D721Med (cell line): ENCODE data around the gene MYO9B.

ENCODE experiments used
- DNase-seq: peaks from one replicate; pipeline ENCODE4 v3.0.0; 2011; ENCODE audit warnings: low spot score; ENCODE audit not compliant: insufficient read length
- FAIRE-seq: peaks from 2 replicates; lab custom pipeline; 2011; peaks lifted over from hg19 to GRCh38; lab: Jason Lieb, UNC
- TF ChIP-seq, protein P1 (sequence below): IDR thresholded peaks from 2 replicates; pipeline ENCODE4 v1.5.1; 2012; ENCODE audit warnings: mild to moderate bottlenecking, control low read depth; ENCODE audit not compliant: insufficient read depth; ENCODE audit errors: missing control alignments

The MYO9B gene

GRCh38 chr19:17214508-17215126, 139.0 kb downstream of the MYO9B start:
- FAIRE-seq (no peak), DNase-seq (no peak)
- TF ChIP-seq, protein P1, sequence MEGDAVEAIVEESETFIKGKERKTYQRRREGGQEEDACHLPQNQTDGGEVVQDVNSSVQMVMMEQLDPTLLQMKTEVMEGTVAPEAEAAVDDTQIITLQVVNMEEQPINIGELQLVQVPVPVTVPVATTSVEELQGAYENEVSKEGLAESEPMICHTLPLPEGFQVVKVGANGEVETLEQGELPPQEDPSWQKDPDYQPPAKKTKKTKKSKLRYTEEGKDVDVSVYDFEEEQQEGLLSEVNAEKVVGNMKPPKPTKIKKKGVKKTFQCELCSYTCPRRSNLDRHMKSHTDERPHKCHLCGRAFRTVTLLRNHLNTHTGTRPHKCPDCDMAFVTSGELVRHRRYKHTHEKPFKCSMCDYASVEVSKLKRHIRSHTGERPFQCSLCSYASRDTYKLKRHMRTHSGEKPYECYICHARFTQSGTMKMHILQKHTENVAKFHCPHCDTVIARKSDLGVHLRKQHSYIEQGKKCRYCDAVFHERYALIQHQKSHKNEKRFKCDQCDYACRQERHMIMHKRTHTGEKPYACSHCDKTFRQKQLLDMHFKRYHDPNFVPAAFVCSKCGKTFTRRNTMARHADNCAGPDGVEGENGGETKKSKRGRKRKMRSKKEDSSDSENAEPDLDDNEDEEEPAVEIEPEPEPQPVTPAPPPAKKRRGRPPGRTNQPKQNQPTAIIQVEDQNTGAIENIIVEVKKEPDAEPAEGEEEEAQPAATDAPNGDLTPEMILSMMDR, result no peak

DNA sequence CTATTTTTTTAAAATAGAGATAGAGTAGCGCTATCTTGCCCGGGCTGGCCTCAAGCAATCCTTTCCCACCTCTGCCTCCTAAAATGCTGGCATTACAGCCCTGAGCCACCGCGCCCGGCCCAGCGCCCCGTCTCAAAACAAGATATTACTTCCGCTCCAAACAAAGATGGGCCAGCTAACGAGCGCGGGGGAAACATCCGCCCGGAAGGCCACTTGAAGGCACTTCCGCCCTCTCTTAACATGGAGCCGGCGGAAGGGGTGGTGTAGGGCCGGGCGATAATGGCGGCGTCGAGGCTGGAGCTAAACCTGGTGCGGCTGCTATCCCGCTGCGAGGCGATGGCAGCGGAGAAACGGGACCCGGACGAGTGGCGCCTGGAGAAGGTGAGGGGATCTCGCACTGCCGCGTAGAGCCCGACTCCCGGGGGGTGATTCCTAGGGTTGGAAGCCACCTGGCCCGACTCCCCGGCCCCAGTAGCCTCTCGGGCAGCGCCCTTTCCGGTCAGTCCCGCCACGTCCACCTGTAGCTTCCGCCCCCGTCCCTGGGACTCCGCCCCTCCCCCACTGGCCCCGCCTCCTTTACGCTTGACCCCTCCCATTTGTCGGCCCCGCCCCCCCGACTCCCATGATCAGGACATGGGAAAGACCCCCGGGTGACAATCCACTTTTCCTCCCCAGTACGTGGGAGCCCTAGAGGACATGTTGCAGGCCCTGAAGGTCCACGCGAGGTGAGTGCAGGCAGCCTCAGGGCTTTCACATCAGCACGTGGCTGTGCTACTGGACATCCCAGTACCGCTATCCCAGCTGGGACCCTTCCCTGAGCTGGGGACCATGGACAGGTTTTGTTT, 139.8 kb downstream of the MYO9B start, which contains the start of gene USE1:
USE1 (plus strand) TSS at position 231 of the 845 bp plus-strand sequence; CDS start at position 280, 49 bp downstream.
- TF ChIP-seq, protein P1, result no peak
- DNase-seq (peak; percentile 92), FAIRE-seq (no peak)

DNA sequence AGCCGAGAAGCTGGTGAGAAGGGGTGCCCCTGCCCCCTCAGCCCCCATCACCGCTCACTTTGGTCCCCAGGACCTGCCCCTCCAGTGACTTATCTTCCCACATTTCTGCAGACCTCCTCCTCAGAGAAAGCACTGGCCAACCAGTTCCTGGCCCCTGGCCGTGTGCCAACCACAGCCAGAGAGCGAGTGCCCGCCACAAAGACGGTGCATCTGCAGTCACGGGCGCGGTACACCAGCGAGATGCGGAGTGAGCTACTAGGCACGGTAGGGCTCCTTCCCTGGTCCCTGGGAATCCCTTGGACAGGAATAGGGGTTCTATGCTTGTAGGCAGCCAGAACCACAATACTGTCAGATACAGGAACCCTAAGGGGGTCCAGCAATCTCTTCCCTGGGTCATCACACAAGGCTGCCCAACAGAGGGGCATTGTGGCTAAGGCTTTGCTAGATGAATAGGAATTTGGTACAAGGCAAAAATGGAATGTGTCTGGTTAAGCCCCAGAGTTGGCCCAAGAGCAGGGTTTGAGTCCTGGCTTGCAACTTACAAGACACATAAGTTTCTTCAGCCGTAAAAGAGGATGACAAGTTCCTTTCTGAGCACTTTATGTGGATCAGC, 140.6 kb downstream of the MYO9B start:
- DNase-seq, result no peak
- TF ChIP-seq, protein P1, result no peak
- no peak for FAIRE-seq

DNA sequence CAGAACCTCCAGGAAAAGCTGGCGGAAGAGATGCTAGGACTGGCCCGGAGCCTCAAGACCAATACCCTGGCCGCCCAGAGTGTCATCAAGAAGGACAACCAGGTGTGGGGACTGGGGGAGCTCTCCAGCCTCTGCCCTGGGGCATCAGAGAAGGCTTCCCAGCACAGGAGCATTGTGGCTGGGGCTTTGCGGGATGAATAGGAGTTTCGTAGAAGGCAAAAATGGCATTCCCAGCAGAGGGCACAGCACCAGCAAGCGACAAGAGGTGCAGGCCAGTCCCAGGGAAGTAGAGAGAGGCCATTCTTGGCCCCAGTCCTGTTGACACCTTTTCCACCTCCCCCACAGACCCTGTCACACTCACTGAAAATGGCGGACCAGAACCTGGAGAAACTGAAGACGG, 143.7 kb downstream of the MYO9B start:
- TF ChIP-seq, protein P1, result no peak
- DNase-seq, result no peak
- no peak for FAIRE-seq

GRCh38 chr19:17220207-17220758, 144.7 kb downstream of the MYO9B start:
- FAIRE-seq, result no peak
- no peak for DNase-seq
- TF ChIP-seq, protein P1, result no peak

- TF ChIP-seq, protein P1, result no peak
- DNase-seq, result no peak
- FAIRE-seq, result no peak
These were observed 149.5 kb downstream of the MYO9B start for GRCh38 chr19:17225053-17225452.
